HG02970 (cell line): ENCODE results near the gene BUD23.
"Not testable (repeated sequence)": the region's sequence is repeated elsewhere in the genome, so short reads cannot be mapped to it uniquely, and the experiment has no call there.

Source experiments
- ATAC-seq: cut with Tn5 transposase; IDR thresholded peaks from one replicate; pipeline ENCODE4 v1.9.1; 2021; ENCODE audit warnings: mild to moderate bottlenecking, moderate library complexity, moderate number of reproducible peaks; ENCODE audit not compliant: unreplicated experiment, low FRiP score

The BUD23 gene

DNA sequence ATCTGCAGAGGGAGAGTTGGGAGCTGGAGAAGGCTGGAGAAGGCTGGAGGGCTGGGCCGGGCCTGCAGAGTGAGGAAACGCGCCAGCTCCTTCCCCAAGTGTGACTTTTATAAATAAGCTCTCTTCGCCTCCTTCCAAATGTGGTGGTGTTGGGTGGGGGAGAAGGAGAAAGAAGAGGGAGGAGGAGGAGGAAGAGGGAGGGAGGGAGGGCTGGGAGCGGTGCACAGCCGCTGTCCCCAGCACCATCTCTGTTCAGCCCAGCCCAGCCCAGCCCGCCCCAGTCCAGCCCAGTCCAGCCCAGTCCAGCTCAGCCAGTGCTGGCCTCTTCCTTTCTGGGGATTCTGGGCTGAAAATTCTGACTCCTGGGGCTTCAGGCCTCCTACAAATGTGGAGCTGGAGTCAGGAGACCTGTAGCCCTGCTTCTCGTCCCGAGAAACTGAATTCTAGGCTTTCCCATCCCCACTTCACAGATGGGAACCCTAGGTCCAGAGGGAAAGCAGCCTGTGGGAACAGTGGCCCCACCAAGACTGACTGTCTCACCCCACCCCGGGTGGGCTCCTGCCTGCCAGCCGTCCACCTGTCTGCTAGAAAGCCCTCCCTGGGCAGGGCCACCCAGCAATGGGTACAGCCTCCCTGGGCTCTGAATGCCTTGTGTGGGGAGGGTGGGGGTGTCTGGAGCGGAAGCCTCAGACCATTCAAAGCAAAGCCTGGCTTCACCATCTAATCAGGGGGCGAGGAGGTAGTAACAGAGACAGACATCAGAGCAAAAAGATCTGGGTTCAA is 33.8 kb downstream of the BUD23 start:
- no peak for ATAC-seq

DNA sequence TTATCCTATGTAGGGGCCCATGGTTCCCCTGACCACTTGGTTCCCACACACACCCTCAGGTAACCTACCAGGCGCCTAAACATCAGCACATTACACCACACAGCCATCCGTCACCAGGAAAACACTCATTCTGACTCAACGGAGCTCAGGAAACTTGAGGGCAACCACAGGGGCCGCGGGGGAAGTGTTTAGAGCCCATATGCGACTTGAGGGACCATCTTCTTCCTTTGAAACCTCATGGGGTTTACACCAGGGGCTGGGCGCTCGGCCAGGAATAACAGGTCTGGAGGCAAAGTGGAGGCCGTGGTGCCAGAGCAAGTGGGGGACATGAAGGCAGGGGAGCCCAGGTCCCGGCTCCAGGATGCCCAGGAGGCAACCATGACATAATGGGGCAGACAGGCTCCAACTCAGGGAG is 34.6 kb downstream of the BUD23 start:
- ATAC-seq, result no peak

DNA sequence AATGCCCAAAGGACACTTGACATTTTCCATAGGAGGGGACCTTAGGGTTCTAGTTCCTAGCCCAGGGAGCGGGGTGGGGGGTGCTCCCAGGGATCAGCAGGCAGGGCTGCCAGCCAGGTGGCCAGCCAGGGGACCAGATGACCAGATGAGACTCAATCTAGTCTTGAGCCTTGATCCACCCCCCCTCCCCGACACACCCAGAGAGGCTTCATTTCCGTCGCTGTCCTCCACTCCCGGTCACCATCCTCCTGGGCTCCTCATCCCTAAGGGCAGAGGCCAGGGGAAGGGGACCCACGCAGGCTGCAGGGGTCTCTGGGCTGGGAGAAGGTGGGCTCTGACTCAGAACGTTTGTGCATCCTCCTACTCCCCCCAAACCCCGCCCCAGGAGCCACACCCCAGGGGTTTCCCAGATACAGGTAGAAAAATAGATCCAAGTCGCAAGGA is 35.1 kb downstream of the BUD23 start:
- no peak for ATAC-seq

DNA sequence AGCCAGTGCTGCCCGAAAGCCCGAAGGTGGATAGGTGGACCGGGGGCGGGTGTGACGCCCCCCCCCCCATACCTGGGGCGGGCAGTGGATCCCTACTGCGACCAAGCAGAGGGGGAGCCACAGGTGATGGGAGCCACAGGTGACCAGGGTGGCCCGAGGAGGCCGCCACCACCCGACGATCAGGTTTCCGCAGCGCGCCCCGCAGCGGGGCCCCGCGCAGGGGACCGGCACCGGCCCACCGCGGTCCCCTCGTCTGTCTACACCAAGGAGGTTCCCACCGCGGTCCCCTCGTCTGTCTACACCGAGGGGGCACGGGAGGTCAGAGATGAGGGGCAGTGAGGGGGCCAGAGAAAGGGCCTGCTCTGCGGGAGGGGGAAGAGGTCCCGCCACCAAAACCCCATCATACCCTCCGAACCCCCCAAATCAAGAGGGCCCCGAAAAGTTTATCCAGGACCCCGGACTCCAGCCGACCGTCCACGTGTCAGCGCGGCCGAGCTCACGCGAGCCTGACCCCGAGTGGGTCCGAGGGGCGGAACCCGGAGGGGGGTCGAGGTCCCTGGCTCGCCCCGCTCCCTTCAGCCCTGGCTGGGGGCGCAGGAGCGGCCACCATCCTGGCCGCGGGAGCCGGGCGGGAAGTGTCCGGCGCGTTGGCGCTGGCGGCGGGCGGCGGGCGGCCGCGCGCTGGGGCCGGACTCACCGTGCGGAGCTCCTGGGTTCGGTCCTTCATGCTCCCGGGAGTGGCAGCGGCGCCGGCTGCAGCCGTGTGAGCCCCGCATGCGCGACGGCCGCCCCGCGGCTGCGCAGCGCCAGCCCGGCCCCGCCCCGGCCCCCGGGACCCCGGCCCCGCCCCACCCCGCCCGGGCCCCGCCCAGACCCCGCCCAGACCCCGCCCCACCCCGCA is 35.8 kb downstream of the BUD23 start, which contains the start of gene STX1A:
Gene STX1A, minus strand, starts transcription at position 765 of the 901 bp plus-strand sequence. Its CDS starts 38 bp downstream, at position 727.
- ATAC-seq, result peak; percentile 65

DNA sequence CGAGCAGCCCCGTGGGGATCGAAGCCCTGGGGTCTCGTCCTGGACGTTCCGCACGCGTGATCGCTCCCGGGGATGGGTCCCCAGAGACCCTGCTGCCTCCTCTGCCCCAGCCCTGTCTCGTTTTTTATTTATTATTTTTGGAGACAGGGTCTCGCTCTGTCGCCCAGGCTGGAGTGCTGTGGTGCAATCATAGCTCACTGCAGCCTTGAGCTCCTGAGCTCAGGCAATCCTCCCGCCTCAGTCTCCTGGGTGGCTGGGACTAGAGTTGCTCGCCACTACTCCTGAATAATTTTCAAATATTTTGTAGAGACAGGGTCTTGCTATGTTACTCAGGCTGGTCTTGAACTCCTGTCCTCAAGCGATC is 36.4 kb downstream of the BUD23 start:
- ATAC-seq, result no peak

DNA sequence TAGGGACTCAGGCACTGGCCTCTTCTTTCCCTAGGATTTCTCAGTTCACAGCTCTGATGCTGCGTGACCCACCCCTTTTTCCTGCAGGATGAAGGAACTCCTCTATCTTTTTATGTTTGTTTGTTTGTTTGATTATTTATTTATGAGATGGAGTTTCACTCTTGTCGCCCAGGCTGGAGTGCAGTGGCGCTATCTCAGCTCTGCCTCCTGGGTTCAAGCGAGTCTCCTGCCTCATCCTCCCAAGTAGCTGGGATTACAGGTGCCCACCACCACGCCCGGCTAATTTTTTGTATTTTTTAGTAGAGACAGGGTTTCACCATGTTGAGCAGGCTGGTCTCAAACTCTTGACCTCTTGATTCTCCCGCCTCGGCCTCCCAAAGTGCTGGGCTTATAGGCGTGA is 37.0 kb downstream of the BUD23 start:
- ATAC-seq, result not testable (repeated sequence)

DNA sequence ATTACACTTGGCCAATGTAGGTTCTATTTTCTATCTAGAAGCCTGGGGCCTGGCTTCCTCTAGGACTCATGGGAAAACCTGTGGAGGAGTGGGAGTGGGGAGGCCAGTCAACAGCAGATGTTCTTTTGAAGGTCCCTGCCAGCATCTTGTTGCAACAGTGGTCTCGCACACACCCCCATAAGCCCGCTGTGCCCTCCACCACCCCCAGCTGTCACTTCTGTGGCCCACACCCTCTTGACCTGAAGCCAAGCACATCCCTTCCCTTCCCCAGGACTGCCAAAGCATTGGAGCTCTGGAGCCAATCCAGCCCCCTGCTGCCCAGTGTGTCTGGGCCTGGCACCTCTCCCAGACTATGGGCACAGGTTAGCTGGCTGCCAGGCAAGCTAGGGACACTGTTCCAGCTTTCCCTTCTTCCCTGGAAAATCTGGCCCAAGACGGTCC is 38.0 kb downstream of the BUD23 start:
- ATAC-seq, result no peak

DNA sequence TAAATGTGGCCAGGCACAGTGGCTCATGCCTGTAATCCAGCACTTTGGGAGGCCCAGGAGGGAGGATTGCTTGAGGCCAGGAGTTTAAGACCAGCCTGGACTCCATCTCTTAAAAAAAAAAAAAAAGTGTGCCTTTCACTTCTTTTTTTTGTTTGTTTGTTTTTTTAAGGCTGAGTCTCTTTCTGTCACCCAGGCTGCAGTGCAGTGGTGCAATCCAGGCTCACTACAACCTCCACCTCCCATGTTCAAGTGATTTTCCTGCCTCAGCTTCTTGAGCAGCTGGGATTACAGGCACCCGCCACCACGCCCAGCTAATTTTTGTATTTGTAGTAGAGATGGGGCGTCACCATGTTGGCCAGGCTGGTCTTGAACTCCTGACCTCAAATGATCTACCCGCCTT is 38.8 kb downstream of the BUD23 start:
- not testable (repeated sequence) for ATAC-seq

DNA sequence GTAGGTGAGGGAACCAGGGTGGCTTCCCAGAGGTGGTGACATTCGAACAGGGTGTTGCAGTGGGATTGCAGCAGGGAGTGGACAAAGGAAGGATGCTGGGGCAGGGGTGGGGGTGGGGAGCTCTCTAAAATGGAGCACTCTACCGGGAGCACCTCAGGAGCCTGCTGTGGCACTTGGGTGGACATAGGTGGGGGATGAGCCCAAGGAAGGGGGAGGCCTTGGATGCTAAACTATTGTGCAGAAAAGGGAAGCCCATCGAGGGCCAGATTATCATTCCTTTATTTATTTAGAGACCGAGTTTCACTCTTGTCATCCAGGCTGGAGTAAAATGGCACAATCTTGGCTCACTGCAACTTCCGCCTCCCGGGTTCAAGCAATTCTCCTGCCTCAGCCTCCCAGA is 39.4 kb downstream of the BUD23 start:
- no peak for ATAC-seq

DNA sequence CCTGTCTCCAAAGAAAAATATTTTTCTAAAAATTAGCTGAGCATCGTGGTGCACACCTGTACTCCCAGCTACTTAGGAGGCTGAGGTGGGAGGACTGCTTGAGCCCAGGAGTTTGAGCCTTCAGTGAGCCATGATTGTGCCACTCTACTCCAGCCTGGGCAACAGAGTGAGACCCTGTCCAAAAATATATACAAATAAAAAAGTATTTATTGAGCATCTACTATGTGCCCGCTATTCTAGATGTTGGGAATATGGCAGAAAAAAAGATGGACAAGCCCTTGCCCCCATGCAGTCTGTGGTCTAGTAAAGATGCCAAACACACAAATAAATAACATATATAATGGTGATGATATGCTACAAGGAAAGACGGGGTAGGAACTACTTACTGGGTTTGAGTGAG is 40.4 kb downstream of the BUD23 start:
- ATAC-seq, result no peak

DNA sequence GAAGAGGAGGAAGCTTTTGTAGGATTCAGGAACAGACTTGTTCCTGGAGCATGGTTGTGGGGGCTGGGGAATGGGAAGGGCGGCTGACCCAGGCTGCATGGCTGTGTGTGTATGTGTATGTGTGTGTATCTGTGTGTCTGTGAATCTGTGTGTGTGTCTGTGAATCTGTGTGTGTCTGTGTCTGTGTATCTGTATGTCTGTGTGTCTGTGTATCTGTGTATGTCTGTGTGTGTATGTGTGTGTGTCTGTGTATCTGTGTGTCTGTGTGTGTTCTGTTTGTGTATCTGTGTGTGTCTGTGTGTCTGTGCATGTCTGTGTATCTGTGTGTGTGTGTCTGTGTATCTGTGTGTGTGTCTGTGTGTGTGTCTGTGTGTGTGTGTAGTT is 42.7 kb downstream of the BUD23 start:
- no peak for ATAC-seq

DNA sequence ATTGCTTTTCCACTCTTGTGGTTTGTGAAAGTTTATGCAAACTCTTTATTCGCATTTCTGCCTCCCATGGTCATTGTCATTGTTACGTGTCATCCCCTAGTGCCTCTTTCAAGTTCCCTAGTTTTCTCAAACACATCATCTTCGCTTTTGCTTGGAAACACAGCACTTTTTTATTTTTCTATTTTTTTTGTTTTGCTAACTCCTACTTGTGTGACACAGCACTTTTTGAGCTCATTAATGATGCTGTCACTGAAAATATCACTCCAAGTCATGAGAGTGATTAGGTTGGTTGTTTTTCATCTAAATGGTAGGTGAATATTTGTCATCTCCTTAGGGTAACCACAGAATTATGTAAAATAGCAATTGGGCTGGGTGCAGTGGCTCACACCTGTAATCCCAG is 44.6 kb downstream of the BUD23 start:
- ATAC-seq, result no peak

DNA sequence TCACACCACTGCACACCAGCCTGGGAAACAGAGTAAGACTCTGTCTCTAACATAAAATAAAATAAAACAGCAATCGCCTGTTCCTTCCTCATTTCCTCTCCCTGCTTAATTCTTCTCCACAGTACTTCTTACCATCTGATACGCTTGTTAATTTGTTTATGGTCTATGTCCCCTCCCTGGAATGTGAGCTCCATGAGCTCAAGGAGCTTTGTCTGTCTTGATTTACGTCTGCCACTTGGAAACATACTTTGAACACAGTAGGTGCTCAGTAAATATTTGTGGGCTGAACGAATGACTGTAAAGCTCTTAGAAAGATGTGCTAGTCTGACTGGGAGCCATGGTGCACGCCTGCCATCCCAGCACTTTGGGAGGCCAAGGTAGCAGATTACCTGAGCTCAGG is 45.2 kb downstream of the BUD23 start:
- ATAC-seq, result no peak

DNA sequence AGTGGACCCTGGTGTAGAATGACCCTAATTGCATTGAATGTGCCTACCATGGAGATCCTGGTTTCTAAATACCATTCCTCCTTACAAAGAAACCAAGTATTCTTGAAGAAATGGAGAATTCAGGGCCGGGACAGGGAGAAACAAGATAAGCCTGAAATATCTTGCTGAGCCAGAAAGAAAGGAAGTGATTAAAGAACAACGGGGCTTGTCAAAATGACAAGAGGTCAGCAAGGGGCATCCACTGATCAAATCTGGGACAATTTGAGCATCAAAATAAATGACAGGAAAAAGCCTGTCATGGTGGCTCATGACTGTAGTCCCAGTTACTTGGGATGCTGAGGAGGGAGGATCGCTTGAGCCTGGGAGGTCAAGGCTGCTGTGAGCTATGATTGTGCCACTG is 47.1 kb downstream of the BUD23 start:
- no peak for ATAC-seq

DNA sequence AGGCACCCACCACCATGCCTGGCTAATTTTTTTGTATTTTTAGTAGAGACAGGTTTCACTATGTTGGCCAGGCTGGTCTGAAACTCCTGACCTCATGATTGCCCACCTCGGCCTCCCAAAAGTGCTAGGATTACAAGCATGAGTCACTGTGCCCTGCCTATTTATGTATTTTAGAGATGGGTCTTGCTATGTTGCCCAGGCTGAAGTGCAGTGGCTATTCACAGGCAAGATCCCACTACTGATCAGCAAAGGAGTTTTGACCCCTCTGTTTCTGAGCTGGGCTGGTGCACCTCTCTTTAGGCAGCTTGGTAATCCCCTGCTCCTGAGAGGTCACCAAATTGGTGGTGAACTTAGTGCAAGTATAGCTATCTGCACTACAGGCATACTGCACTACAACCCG is 49.0 kb downstream of the BUD23 start:
- ATAC-seq, result no peak

DNA sequence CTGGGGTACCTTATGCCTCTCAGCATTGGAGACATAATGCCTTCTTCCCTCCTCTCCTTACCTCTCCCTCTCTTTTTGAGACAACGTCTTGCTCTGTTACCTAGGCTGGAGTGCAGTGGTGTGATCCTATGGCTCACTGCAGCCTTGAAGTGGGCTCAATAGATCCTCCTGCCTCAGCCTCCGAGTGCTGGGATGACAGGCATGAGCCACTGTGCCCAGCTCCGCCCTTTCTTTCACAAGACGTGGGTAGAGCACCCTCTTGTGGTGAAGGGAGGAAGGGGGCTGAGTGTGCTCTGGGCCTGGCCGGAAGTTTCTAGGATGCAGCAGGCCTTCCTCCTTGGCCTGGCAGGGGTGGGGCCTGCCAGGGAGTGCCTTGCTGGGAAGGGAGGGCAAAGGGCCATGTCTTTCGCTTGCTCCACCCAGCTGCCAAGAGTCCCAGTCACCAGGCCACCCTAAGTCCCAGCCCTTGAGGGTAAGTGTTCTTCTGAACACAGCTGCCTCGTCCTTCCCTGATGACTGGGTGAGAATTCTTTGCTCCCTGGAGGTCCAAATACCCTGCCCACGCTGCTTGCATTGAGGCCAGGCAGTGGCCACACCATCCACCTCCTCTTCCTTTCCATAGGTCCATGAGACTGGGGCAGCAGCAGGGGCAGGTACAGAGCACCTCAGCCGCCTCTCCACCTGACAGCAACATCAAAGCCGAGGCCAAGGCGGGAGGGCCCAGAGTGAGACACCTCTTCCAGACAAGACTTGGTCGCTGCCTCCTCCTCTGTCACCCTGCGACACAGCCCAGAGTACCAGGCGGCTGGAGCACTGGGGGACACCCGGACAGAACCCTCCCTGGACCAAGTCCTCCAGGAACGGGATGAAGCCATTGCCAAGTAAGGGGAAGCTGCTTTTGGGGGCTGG is 51.5 kb downstream of the BUD23 start:
- ATAC-seq, result no peak

DNA sequence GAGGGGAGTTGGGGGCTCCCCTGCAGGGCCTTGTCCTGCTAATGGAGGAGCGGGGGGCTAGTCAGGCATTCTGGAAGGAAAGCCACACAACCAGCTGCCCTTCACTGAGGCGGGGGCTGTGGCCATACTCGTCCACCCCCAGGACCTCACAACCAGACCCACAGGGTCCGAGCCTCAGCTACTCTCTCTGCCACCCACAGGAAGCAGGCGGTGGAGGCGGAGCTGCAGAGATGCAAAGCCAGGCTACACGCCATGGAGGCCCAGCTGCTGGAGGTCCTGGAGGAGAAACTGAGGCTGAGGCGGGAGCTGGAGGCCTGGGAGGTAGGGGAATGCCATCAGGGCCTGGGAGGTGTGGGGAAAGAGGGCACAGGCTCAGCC is 52.1 kb downstream of the BUD23 start:
- ATAC-seq, result no peak

DNA sequence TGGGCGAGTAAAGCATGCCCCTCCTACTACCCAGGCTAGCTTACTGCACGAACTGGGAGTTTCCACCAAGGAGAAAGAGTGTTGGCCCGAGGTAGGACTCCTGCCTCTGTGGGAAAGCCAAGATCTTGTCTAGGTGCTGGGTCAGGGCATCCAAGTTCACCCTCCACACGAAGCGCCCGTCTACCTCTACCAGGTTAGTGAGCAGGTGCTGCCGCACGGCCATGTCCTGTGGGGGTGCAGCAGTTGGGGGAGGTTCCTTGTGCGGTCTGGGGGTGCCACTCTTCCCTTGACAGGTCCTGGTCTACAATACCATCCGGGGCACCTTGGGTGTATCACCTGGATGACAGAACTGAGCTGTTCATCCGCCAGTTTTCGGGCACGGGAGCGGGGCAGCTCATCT is 53.5 kb downstream of the BUD23 start:
- ATAC-seq, result no peak

DNA sequence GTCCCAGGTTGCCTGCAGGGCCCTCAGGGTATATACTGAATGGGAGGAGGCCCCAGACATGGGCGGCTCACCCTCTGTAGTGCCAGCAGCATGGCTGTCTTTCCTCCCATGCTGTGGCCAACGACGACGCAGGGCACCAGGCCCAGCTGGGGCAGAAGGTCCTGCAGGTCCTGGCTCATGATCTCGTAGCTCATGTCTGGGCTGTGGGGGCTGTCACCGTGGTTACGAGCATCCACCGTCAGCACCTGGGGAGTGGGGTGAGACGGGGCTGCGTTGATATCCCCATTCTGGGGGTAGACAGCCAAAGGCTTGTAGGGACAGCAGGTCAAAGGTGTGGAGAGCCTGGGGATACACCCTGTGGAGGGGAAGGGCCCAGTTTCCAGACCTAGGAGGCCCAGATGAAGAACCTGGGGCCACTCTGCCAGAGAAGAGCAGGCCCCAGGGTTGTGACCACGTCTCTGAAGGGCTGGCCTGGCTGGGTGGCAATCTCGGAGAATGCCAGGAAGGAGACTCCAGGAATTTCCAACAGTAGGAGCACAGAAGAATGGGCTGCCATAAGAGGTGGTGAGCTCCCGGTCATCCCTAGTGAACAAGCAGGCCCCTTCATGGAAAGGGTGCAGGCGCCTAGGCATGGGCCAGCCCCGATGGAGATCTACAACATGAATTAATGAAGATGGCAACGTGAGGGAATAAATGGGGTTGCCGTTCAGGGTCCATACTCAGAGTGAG is 54.3 kb downstream of the BUD23 start:
- ATAC-seq, result no peak

DNA sequence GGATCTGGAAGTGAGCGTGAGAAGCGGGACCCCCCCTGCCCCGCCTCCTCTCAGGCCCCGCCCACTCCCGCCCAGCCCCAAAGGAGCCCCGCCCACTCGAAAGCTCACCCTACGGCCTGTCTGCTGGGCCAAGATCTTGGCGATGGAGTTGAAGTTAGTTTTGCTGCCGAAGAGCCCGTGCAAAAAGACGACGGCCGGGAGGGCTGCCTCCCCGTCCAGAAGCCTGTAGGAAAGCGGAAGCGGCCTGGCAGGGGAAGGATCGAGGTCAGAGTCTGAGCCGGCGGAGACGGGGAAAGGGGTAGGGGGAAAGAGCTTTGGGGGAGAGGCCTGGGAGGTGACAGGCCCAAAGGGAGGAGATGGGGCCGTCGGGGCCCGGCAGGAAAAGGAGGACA is 54.8 kb downstream of the BUD23 start:
- no peak for ATAC-seq
